NCI-H1092 (cell line): ENCODE measurements around the gene ADGRG3.
"Not testable (repeated sequence)": the region's sequence is repeated elsewhere in the genome, so short reads cannot be mapped to it uniquely, and the experiment has no call there.

ENCODE experiments used
- DNase-seq: peaks from one replicate; lab custom pipeline; 2025; lab: John Stamatoyannopoulos, UW

ADGRG3 gene

GRCh38 chr16:57721356-57722209 is 53.5 kb downstream of the ADGRG3 start:
- DNase-seq: no peak

- DNase-seq: no peak
Observed at GRCh38 chr16:57722210-57722499, 54.0 kb downstream of the ADGRG3 start.

- no peak for DNase-seq
Observed at GRCh38 chr16:57722651-57723050, 54.5 kb downstream of the ADGRG3 start.

GRCh38 chr16:57723170-57723569 is 55.1 kb downstream of the ADGRG3 start:
- DNase-seq: no peak

GRCh38 chr16:57724531-57724930 is 56.4 kb downstream of the ADGRG3 start:
- DNase-seq: no peak

GRCh38 chr16:57725151-57725550 is 57.0 kb downstream of the ADGRG3 start:
- DNase-seq: no peak

- no peak for DNase-seq
Observed at GRCh38 chr16:57725554-57725953, 57.4 kb downstream of the ADGRG3 start.

- DNase-seq: no peak
Observed at GRCh38 chr16:57725976-57726375, 57.9 kb downstream of the ADGRG3 start.

- DNase-seq: no peak
Observed at GRCh38 chr16:57726433-57726947, 58.4 kb downstream of the ADGRG3 start.

GRCh38 chr16:57727610-57728009 is 59.5 kb downstream of the ADGRG3 start:
- DNase-seq: no peak

GRCh38 chr16:57728336-57729181 is 60.5 kb downstream of the ADGRG3 start:
- no peak for DNase-seq

- DNase-seq: no peak
Observed at GRCh38 chr16:57729182-57729484, 61.0 kb downstream of the ADGRG3 start.

- not testable (repeated sequence) for DNase-seq
Observed at GRCh38 chr16:57729852-57730251, 61.7 kb downstream of the ADGRG3 start.

GRCh38 chr16:57730771-57731730 is 62.9 kb downstream of the ADGRG3 start:
- no peak for DNase-seq

GRCh38 chr16:57732037-57732436 is 63.9 kb downstream of the ADGRG3 start:
- DNase-seq: no peak

GRCh38 chr16:57732714-57733113 is 64.6 kb downstream of the ADGRG3 start:
- DNase-seq: no peak

GRCh38 chr16:57734308-57734924 is 66.3 kb downstream of the ADGRG3 start:
- DNase-seq: no peak

- DNase-seq: peak; percentile 100
Observed at GRCh38 chr16:57734925-57735754, 67.0 kb downstream of the ADGRG3 start.

- no peak for DNase-seq
Observed at GRCh38 chr16:57735755-57736418, 67.8 kb downstream of the ADGRG3 start, which contains the start of gene KATNB1. KATNB1 (plus strand) TSS chr16:57735770; CDS start chr16:57737244, 1,474 bp downstream.
